Measurements from ENCODE around the gene SERP2. TPM values are rescaled to one million over a fixed set of nuclear protein-coding genes. Genes with fewer than 3 reads are reported as not detected.

Gene SERP2
- total RNA-seq, 1 donor, result 5.6 TPM

DNA sequence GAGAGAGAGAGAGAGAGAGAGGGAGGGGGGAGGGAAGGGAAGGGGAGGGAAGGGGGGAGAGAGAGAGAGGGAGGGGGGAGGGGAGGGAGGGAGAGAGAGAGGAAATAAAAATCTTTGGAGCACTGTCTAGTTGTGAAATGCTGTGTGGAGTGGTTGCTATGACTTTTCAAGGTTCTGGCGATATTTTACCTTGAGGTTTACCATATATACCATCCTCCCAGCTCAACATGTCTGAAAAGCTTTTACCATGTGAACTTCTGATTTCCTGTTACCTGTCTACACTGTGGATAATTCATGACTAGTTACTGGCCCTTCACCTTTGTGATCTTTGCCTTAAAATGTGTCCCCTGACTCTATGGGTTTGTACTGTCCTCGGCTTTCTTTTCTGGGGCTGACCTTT, 38.2 kb downstream of the SERP2 start:
- TF ChIP-seq CTCF (IDR thresholded peaks at IDR 0.05; ENCODE audit: insufficient read depth, low read depth, low read length), result no peak
- H3K4me3 ChIP-seq (ENCODE audit: low read depth, low read length), result no peak overlapping the region
- DNase-seq (ENCODE audit: low read depth), result no peak

DNA sequence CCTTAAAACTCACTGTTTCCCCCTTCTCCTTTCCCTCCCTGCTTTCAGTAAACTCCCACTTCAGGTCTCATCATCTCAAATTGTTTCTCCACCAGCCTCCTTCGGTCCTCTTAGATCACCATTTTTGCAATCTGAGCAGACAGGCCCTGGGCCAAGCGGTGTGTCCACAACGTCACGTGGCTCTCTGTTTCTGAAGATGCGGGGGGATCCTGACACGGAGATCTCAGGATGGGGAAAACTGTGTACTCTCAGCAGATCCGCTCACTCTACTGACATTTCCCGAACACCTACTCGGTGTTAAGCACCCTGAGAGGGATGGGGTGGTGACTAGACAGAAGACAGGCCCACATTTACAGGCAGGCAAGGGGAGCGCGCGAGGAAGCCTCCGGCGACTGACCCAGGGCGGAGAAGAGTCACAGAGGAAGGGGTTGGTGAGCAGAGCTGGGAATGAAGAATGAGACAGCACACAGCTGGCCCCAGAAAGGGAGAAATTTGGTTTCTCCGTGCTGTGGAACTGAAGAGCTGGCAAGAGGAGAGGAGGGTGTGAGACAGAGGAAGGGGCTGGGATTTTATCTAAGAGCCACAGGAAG, 38.8 kb downstream of the SERP2 start:
- no peak for TF ChIP-seq CTCF (IDR thresholded peaks at IDR 0.05; ENCODE audit: insufficient read depth, low read depth, low read length)
- no peak for DNase-seq (ENCODE audit: low read depth)

GRCh38 chr13:44413095-44413494, 39.5 kb downstream of the SERP2 start:
- no peak overlapping the region for H3K4me3 ChIP-seq (ENCODE audit: low read depth, low read length)
- DNase-seq (ENCODE audit: low read depth), result no peak
- no peak for TF ChIP-seq CTCF (IDR thresholded peaks at IDR 0.05; ENCODE audit: insufficient read depth, low read depth, low read length)

More for the DNA sequence above, 38.8 kb downstream of the SERP2 start:
- no peak overlapping the region for H3K4me3 ChIP-seq (ENCODE audit: low read depth, low read length)

- H3K4me3 ChIP-seq (ENCODE audit: low read depth, low read length), result peak overlapping the region; percentile 30
- no peak for TF ChIP-seq CTCF (IDR thresholded peaks at IDR 0.05; ENCODE audit: insufficient read depth, low read depth, low read length)
- DNase-seq (ENCODE audit: low read depth), result no peak
Observed at GRCh38 chr13:44414716-44415115, 41.1 kb downstream of the SERP2 start.

DNA sequence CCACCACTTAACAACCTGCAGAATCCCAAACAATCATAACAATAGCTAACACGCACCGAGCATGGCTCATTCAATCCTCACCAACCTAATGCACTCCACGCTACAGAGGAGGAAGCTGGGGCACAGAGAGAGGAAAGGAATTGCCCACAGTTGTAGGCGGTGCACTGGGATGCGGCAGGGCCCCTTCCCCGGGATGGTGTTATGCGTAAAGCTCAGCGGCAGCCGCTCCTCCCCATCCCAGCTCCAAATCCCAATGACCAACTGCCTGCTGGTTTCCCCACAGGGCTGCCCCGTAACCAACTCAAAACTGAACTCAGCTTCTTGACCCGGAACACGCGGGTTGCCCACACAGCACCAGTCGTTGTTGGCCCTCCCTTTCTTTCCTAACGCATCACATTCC, 42.2 kb downstream of the SERP2 start:
- DNase-seq (ENCODE audit: low read depth), result no peak
- no peak for TF ChIP-seq CTCF (IDR thresholded peaks at IDR 0.05; ENCODE audit: insufficient read depth, low read depth, low read length)
- no peak overlapping the region for H3K4me3 ChIP-seq (ENCODE audit: low read depth, low read length)

GRCh38 chr13:44416301-44416700, 42.7 kb downstream of the SERP2 start:
- DNase-seq (ENCODE audit: low read depth), result no peak
- TF ChIP-seq CTCF (IDR thresholded peaks at IDR 0.05; ENCODE audit: insufficient read depth, low read depth, low read length), result no peak
- no peak overlapping the region for H3K4me3 ChIP-seq (ENCODE audit: low read depth, low read length)

DNA sequence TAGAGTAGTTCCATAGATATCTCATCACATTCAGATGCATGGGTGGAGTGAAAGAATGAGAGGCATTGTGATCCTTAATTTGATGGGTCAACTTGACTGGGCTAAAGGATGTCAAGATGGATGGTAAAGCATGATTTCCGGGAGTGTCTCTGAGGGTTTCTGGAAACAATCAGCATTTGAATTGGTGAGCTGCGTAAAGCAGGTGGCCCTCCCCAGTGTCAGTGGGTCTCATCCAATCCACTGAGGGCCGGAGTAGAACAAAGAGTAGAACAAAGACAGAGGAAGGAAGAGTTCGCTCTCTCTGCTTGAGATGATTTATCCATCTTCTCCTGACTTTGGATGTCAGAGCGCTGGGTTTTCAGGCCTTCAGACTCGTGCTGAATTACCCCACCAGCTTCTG, 43.1 kb downstream of the SERP2 start:
- DNase-seq (ENCODE audit: low read depth), result no peak
- no peak overlapping the region for H3K4me3 ChIP-seq (ENCODE audit: low read depth, low read length)
- no peak for TF ChIP-seq CTCF (IDR thresholded peaks at IDR 0.05; ENCODE audit: insufficient read depth, low read depth, low read length)

All from fibroblast of villous mesenchyme (primary cell).